ENCODE data around the gene TSPAN12.

The TSPAN12 gene

DNA sequence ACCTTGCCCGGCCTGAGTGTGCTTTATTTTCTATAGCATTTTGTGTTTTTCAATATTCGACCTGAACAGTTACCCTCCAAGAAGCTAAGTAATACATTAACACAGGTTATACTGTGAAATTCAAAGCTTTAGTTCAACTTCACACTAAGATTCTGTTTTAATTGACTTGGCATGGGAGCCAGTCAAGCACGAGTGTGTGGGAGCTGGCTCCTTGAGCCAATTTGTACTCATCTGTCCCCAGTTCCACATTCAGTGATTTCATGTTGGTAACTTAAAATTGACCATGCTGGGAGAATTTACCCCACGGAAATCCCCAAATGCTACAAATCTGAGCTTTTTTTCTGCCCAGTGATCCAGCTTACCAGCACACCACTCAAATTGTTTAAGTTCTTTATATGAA, 20.3 kb downstream of the TSPAN12 start:
- H3K4me1 Mint-ChIP-seq, result peaks cover 21% of the 10 kb centered on the region

DNA sequence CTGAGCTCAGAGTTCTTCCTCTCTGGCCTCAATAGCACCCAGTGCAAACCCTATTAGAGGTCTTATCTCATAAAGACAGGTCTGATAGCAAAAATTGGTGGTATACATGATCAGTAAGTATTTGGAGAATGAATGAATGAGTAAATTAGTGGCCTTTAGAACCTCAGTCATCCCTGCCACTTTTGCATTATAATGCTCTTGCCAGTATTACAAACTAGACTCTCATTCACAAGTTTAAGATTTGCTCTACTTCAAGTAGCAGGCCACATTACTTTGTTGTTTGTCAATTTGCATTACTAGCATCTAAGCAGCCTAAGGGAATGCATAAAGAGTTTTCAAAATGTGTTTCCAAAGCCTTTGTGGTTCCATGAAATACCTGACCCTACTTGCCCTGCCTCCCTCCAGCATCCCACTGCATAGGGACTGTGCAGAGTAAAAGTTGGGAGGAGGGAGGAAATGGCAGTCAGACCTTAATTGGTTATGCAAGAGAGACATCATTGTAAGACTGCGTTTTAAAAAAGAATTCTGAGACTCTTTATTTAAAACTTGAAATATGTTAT, 21.3 kb downstream of the TSPAN12 start:
- H3K4me1 Mint-ChIP-seq, result peaks cover 17% of the 10 kb centered on the region
- H3K27ac Mint-ChIP-seq, result peak overlapping the region in 2 of 3 experiments; percentile 12 to 79
- H3K36me3 Mint-ChIP-seq (ENCODE audit: low read depth), result peaks cover 64% of the 10 kb centered on the region
- H3K9me3 Mint-ChIP-seq, result no peaks in the 10 kb centered on the region
- H3K4me3 Mint-ChIP-seq, result no peak overlapping the region
- no peak for TF ChIP-seq CTCF (IDR thresholded peaks at IDR 0.05; ENCODE audit: unreplicated experiment in 3 of 3)
- no peaks in the 10 kb centered on the region for H3K27me3 Mint-ChIP-seq (ENCODE audit: low read depth)

More for the DNA sequence above, 20.3 kb downstream of the TSPAN12 start:
- Mint-ChIP-seq H3K36me3 (ENCODE audit: low read depth) (peaks cover 66% of the 10 kb centered on the region), H3K4me3 (peak overlapping the region in 1 of 3 experiments; percentile 2), H3K9me3 (no peaks in the 10 kb centered on the region), H3K27me3 (ENCODE audit: low read depth) (no peaks in the 10 kb centered on the region), H3K27ac (peak overlapping the region; percentile 39 to 96 (median 94))
- no peak for TF ChIP-seq CTCF (IDR thresholded peaks at IDR 0.05; ENCODE audit: unreplicated experiment in 3 of 3)

DNA sequence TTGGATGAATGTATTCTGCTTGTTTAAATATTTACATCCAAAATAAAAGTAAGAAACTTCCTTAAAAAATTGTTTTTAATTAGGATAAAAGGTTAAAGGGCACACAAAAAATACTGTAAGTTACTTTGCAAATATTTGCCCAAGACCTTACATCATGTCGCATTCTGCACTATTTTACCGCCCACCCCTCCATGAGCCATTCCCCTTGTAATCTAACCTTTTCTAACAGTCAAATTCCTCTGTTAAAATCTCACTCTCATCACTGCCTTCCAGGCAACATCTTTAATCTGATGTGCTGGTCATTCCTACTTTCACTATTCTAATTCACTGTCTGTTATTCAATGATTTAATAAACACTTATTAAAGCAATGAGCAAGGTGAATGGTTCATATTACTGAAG, 23.2 kb downstream of the TSPAN12 start:
- H3K27ac Mint-ChIP-seq, result peak overlapping the region in 1 of 3 experiments; percentile 5

DNA sequence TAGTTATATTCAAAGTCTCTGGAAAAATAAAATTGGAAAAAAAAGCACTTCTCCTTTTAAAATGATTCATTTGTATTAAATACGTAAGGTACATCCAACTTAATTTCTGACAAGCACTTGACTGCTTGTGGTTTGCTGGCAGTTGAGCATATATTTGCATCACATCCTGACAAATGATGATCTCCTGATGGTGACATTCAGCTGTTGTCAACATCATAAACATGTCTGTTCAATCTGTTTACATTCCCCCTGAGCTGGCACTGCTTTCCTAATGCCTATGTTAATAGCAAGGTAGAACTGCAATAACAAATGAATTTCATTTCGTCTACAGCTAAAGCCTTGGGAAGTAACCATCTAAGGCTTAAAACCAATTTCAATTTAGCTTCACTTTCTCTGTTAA, 24.4 kb downstream of the TSPAN12 start:
- TF ChIP-seq CTCF (IDR thresholded peaks at IDR 0.05; ENCODE audit: unreplicated experiment in 3 of 3), result no peak
- Mint-ChIP-seq H3K27me3 (ENCODE audit: low read depth) (no peaks in the 10 kb centered on the region), H3K4me1 (no peaks in the 10 kb centered on the region), H3K27ac (no peak overlapping the region), H3K36me3 (ENCODE audit: low read depth) (peaks cover 68% of the 10 kb centered on the region), H3K4me3 (no peak overlapping the region), H3K9me3 (peaks cover 11% of the 10 kb centered on the region)

More for the DNA sequence above, 23.2 kb downstream of the TSPAN12 start:
- no peak for TF ChIP-seq CTCF (IDR thresholded peaks at IDR 0.05; ENCODE audit: unreplicated experiment in 3 of 3)
- Mint-ChIP-seq H3K36me3 (ENCODE audit: low read depth) (peaks cover 73% of the 10 kb centered on the region), H3K9me3 (peaks cover 11% of the 10 kb centered on the region), H3K4me1 (peaks cover 11% of the 10 kb centered on the region), H3K4me3 (no peak overlapping the region), H3K27me3 (ENCODE audit: low read depth) (no peaks in the 10 kb centered on the region)

GRCh38 chr7:120832803-120833202, 25.1 kb downstream of the TSPAN12 start:
- Mint-ChIP-seq H3K36me3 (ENCODE audit: low read depth) (peaks cover 70% of the 10 kb centered on the region), H3K9me3 (peaks cover 11% of the 10 kb centered on the region), H3K4me3 (no peak overlapping the region), H3K4me1 (peaks cover 4% of the 10 kb centered on the region), H3K27me3 (ENCODE audit: low read depth) (no peaks in the 10 kb centered on the region), H3K27ac (peak overlapping the region in 1 of 3 experiments; percentile 17)
- no peak for TF ChIP-seq CTCF (IDR thresholded peaks at IDR 0.05; ENCODE audit: unreplicated experiment in 3 of 3)

GRCh38 chr7:120831260-120831659, 26.7 kb downstream of the TSPAN12 start:
- Mint-ChIP-seq H3K4me3 (no peak overlapping the region), H3K36me3 (ENCODE audit: low read depth) (peaks cover 63% of the 10 kb centered on the region), H3K27me3 (ENCODE audit: low read depth) (no peaks in the 10 kb centered on the region), H3K27ac (no peak overlapping the region), H3K9me3 (peaks cover 11% of the 10 kb centered on the region), H3K4me1 (peaks cover 4% of the 10 kb centered on the region)
- TF ChIP-seq CTCF (IDR thresholded peaks at IDR 0.05; ENCODE audit: unreplicated experiment in 3 of 3), result no peak
